ENCODE measurements around the gene UST. TPM values are rescaled to one million over a fixed set of nuclear protein-coding genes. Genes with fewer than 3 reads are reported as not detected.
A peak's percentile ranks its signal among the peaks of the same experiment; 100 is the strongest.

The UST gene
- total and polyA plus RNA-seq, 2 of the 8 experiments (the other 6 are each of a cell fraction or from before 2014, with no cell fraction given): 13.5 to 34.5 TPM

DNA sequence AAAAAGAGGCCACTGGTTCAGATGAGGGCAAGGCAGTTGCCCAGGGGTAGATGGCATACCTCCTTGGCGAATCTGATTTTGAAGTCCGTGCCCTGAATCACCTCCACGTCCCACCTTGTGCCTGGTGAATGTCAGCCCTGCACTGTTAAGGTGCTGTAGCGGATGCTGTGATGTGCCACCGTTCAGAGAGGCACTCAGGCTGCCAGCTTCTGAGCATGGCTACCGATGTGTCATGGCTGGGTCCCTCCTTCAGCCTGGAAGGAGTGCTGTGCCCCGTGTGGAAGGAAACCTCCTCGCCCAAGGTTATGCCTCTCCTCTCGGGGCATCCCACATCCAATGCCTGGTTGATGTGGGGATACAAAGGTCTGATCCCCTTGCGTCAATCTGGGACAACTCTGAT lies 43.6 kb downstream of the UST start:
- Histone ChIP-seq H3K79me1 (ENCODE audit: low read depth, low read length) (peaks cover 16% of the 10 kb centered on the region), H4K91ac (replicated peaks; ENCODE audit: insufficient read length, low read length) (no peak overlapping the region), H3K4me2 (ENCODE audit: insufficient read depth in 1 of 2, low read depth in 2 of 2, low read length in 2 of 2) (no peak overlapping the region), H3K9me3 (ENCODE audit: insufficient read depth in 2 of 2, low read depth in 1 of 2, low read length in 1 of 2) (peaks cover 7 to 10% of the 10 kb centered on the region in 2 experiments; a peak in 3 of 4 replicates), H2AFZ (ENCODE audit: low read length) (no peak overlapping the region), H3K4ac (replicated peaks; ENCODE audit: insufficient read length, low read depth, low read length) (no peak overlapping the region), H3K27ac (ENCODE audit: low read depth, low read length) (no peak overlapping the region), H4K20me1 (replicated peaks in 1 of 2; ENCODE audit: control insufficient read depth in 1 of 2, insufficient read depth in 2 of 2, low read length in 2 of 2) (peaks cover 5 to 17% of the 10 kb centered on the region in 2 experiments), H2BK20ac (ENCODE audit: low read length) (no peak overlapping the region), H3K23ac (ENCODE audit: insufficient read length) (no peak overlapping the region), H3K23me2 (ENCODE audit: low read depth, low read length) (no peaks in the 10 kb centered on the region), H3K27me3 (replicated peaks in 1 of 4; ENCODE audit: control insufficient read depth in 3 of 4, extremely low read depth in 1 of 4, insufficient read depth in 3 of 4, low read length in 3 of 4) (no peaks in the 10 kb centered on the region), H3K4me3 (ENCODE audit: extremely low read depth in 1 of 4, insufficient read depth in 2 of 4, low read depth in 3 of 4, low read length in 4 of 4) (no peak overlapping the region), H2BK5ac (ENCODE audit: low read depth, low read length) (no peak overlapping the region; the same call in 1 of the 2 replicates), H2BK120ac (replicated peaks; ENCODE audit: low read depth, low read length) (no peak overlapping the region), H4K8ac (ENCODE audit: extremely low read depth, insufficient read depth, low read length) (no peak overlapping the region; the same call in 1 of the 2 replicates), H3K18ac (ENCODE audit: extremely low read depth, low read length) (peak overlapping the region; percentile 22; the same call in 1 of the 2 replicates), H3K4me1 (replicated peaks in 1 of 4; ENCODE audit: control insufficient read depth in 3 of 4, insufficient read depth in 4 of 4, low read length in 3 of 4) (peaks cover 0 to 8% (median 1%) of the 10 kb centered on the region in 4 experiments; a peak in 3 of 7 replicates), H2BK15ac (ENCODE audit: low read length) (no peak overlapping the region), H3K9ac (replicated peaks in 1 of 4; ENCODE audit: extremely low read depth in 1 of 4, low read depth in 3 of 4, low read length in 3 of 4) (no peak overlapping the region), H2AK5ac (ENCODE audit: low read depth, low read length) (0 out of 2 replicates have a peak overlapping the region, but pooled peaks have one; percentile 19), H3K36me3 (ENCODE audit: control insufficient read depth in 2 of 4, insufficient read depth in 4 of 4, low read length in 3 of 4) (peaks cover 0 to 9% (median 0%) of the 10 kb centered on the region in 4 experiments; a peak in 2 of 8 replicates), H2BK12ac (ENCODE audit: low read depth, low read length) (peak overlapping the region; percentile 92), H3K14ac (ENCODE audit: insufficient read length) (no peak overlapping the region), H4K5ac (ENCODE audit: insufficient read length, low read depth, low read length) (no peak overlapping the region), H3K79me2 (ENCODE audit: control insufficient read depth in 1 of 2, insufficient read depth in 2 of 2, low read length in 2 of 2) (peaks cover 15 to 100% of the 10 kb centered on the region in 2 experiments), H3K56ac (replicated peaks; ENCODE audit: insufficient read length, low read depth, low read length) (no peak overlapping the region)
- ChIA-PET CTCF (ENCODE audit: partially characterized antibody) (interaction anchor here (1.0 to 1.5 kb wide), 4 partner anchors 15 to 29 kb away, joined by 3 to 5 read pairs (median 3); no protein-coding TSS in a partner anchor), POLR2A (ENCODE audit: partially characterized antibody) (interaction anchor here (0.9 to 1.4 kb wide), 4 partner anchors 9 to 31 kb away, joined by 3 to 4 read pairs (median 4); no protein-coding TSS in a partner anchor)
- TF ChIP-seq CHD1 (IDR thresholded peaks at IDR 0.05; ENCODE audit: low read depth, low read length): no peak
- no peak for FAIRE-seq
- 89% methylated on average over 10 of the region's 10 CpGs; no CpG with 5 or more reads in 1 of the 2 experiments for WGBS, 2 experiments (ENCODE audit: extremely low coverage in 1 of 2, insufficient coverage in 1 of 2, insufficient read length in 1 of 2, insufficient replicate concordance in 2 of 2, low coverage in 1 of 2, low lambda C conversion rate in 2 of 2, missing lambda C conversion rate in 1 of 2)
- no peak for DNase-seq (ENCODE audit: low read depth in 1 of 2, low spot score in 2 of 2)

Measured in H1 (cell line).